H1 (cell line): ENCODE results near the gene LRRC25. TPM values are rescaled to one million over a fixed set of nuclear protein-coding genes. Genes with fewer than 3 reads are reported as not detected.

Experiments used
- CTCF ChIA-PET: fragments of 300-600 bp; sonication (Branson Sonifier 250); formaldehyde crosslinking; loops from one replicate; lab custom pipeline; 2021; ENCODE audit not compliant: partially characterized antibody; lab: Charles Lee
- POLR2A ChIA-PET: fragments of 300-600 bp; sonication (Branson Sonifier 250); formaldehyde crosslinking; loops from one replicate; lab custom pipeline; 2021; ENCODE audit warnings: inconsistent platforms; ENCODE audit not compliant: partially characterized antibody; lab: Charles Lee
- DNase-seq, 2 experiments: peaks; one replicate each; pipeline versions ENCODE4 v3.0.0 to v3.0.0-alpha.2; 2010 to 2022; ENCODE audit warnings: low spot score in 2 of 2, low read depth in 1 of 2, mixed read lengths in 1 of 2
- FAIRE-seq: peaks from 2 replicates; lab custom pipeline; 2011; peaks lifted over from hg19 to GRCh38; lab: Jason Lieb, UNC
- H2AFZ ChIP-seq: 2 replicates; pipeline ENCODE4 v1.8.1; 2012; ENCODE audit warnings: low read length, inconsistent platforms
- H2AK5ac ChIP-seq: 2 replicates; pipeline ENCODE4 v1.6.1; 2013; ENCODE audit warnings: low read depth, low read length
- H2BK120ac ChIP-seq: replicated peaks from 2 replicates; pipeline ENCODE3; 2013; ENCODE audit warnings: low read depth, low read length, inconsistent platforms
- H2BK12ac ChIP-seq: 2 replicates; pipeline ENCODE4 v1.6.1; 2013; ENCODE audit warnings: low read depth, low read length
- H2BK15ac ChIP-seq: 2 replicates; pipeline ENCODE4 v1.6.1; 2013; ENCODE audit warnings: low read length
- H2BK20ac ChIP-seq: 2 replicates; pipeline ENCODE4 v1.6.1; 2013; ENCODE audit warnings: low read length
- H2BK5ac ChIP-seq: 2 replicates; pipeline ENCODE4 v1.6.1; 2013; ENCODE audit warnings: low read depth, low read length
- H3K14ac ChIP-seq: 2 replicates; pipeline ENCODE4 v1.6.1; 2013; ENCODE audit warnings: inconsistent platforms; ENCODE audit not compliant: insufficient read length
- H3K18ac ChIP-seq: 2 replicates; pipeline ENCODE4 v1.6.1; 2013; ENCODE audit warnings: low read length; ENCODE audit errors: extremely low read depth
- H3K23ac ChIP-seq: 2 replicates; pipeline ENCODE4 v1.6.1; 2013; ENCODE audit warnings: inconsistent platforms; ENCODE audit not compliant: insufficient read length
- H3K23me2 ChIP-seq: 2 replicates; pipeline ENCODE4 v1.6.1; 2013; ENCODE audit warnings: low read depth, low read length
- H3K27ac ChIP-seq: 2 replicates; pipeline ENCODE4 v1.6.1; 2011; ENCODE audit warnings: low read depth, low read length, inconsistent platforms
- H3K27me3 ChIP-seq, 4 experiments: replicated peaks in 1 of 4; 1 replicate in 1 of 4; 2 replicates in 3 of 4; pipeline versions ENCODE4 v1.6.1 to v1.8.1; 2011 to 2013; ENCODE audit warnings: low read length in 3 of 4, mild to moderate bottlenecking in 3 of 4, inconsistent platforms in 2 of 4, mixed read lengths in 2 of 4, moderate library complexity in 1 of 4; ENCODE audit not compliant: control insufficient read depth in 3 of 4, insufficient read depth in 3 of 4; ENCODE audit errors: extremely low read depth in 1 of 4
- H3K36me3 ChIP-seq, 4 experiments: 2 replicates each; pipeline versions ENCODE4 v1.6.1 to v1.8.1; 2011 to 2013; ENCODE audit warnings: mild to moderate bottlenecking in 4 of 4, low read length in 3 of 4, moderate library complexity in 2 of 4, control low read depth in 1 of 4, inconsistent platforms in 1 of 4; ENCODE audit not compliant: insufficient read depth in 4 of 4, control insufficient read depth in 2 of 4
- H3K4ac ChIP-seq: replicated peaks from 2 replicates; pipeline ENCODE3; 2013; ENCODE audit warnings: low read length, low read depth, mixed read lengths, inconsistent platforms; ENCODE audit not compliant: insufficient read length
- H3K4me1 ChIP-seq, 4 experiments: replicated peaks in 1 of 4; 1 replicate in 1 of 4; 2 replicates in 3 of 4; pipeline versions ENCODE4 v1.6.1 to v1.8.1; 2011 to 2013; ENCODE audit warnings: low read length in 3 of 4, inconsistent platforms in 2 of 4, mixed read lengths in 1 of 4; ENCODE audit not compliant: insufficient read depth in 4 of 4, control insufficient read depth in 3 of 4
- H3K4me2 ChIP-seq, 2 experiments: 2 replicates each; pipeline versions ENCODE4 v1.6.1 to v1.8.1; 2011 to 2013; ENCODE audit warnings: low read depth in 2 of 2, low read length in 2 of 2, control low read depth in 1 of 2, inconsistent platforms in 1 of 2, mild to moderate bottlenecking in 1 of 2; ENCODE audit not compliant: insufficient read depth in 1 of 2
- H3K4me3 ChIP-seq, 4 experiments: fragments of 200-600, 300-600 bp in 1 of 4; sonication (generic), shearing (Covaris generic), sonication (Bioruptor Twin) in 1 of 4; 2 replicates each; pipeline versions ENCODE4 v1.5.1 to v1.8.1; 2011 to 2016; ENCODE audit warnings: low read length in 4 of 4, low read depth in 3 of 4, control low read depth in 2 of 4, inconsistent platforms in 2 of 4, mild to moderate bottlenecking in 2 of 4, mixed read lengths in 1 of 4, moderate library complexity in 1 of 4; ENCODE audit not compliant: insufficient read depth in 2 of 4; ENCODE audit errors: extremely low read depth in 1 of 4
- H3K56ac ChIP-seq: replicated peaks from 2 replicates; pipeline ENCODE3; 2013; ENCODE audit warnings: low read depth, mild to moderate bottlenecking, mixed read lengths, low read length, inconsistent platforms; ENCODE audit not compliant: insufficient read length
- H3K79me1 ChIP-seq: 2 replicates; pipeline ENCODE4 v1.6.1; 2013; ENCODE audit warnings: low read depth, low read length, control low read depth
- H3K79me2 ChIP-seq, 2 experiments: 2 replicates each; pipeline versions ENCODE4 v1.6.1 to v1.8.1; 2012 to 2013; ENCODE audit warnings: low read length in 2 of 2, mild to moderate bottlenecking in 2 of 2, inconsistent platforms in 1 of 2; ENCODE audit not compliant: insufficient read depth in 2 of 2, control insufficient read depth in 1 of 2
- H3K9ac ChIP-seq, 4 experiments: replicated peaks in 1 of 4; 1 replicate in 1 of 4; 2 replicates in 3 of 4; pipeline versions ENCODE4 v1.6.1 to v1.8.1; 2011 to 2013; ENCODE audit warnings: low read depth in 3 of 4, low read length in 3 of 4, control low read depth in 2 of 4, mild to moderate bottlenecking in 2 of 4, moderate library complexity in 2 of 4, inconsistent platforms in 1 of 4; ENCODE audit errors: extremely low read depth in 1 of 4
- H3K9me3 ChIP-seq, 2 experiments: 2 replicates each; pipeline versions ENCODE4 v1.6.1 to v1.8.1; 2012 to 2013; ENCODE audit warnings: mild to moderate bottlenecking in 2 of 2, moderate library complexity in 2 of 2, control low read depth in 1 of 2, inconsistent platforms in 1 of 2, low read depth in 1 of 2, low read length in 1 of 2, mixed read lengths in 1 of 2; ENCODE audit not compliant: insufficient read depth in 2 of 2
- H4K20me1 ChIP-seq, 2 experiments: replicated peaks in 1 of 2; 2 replicates each; pipeline versions ENCODE3 to v1.8.1; 2011 to 2013; ENCODE audit warnings: inconsistent platforms in 2 of 2, low read length in 2 of 2, mild to moderate bottlenecking in 1 of 2; ENCODE audit not compliant: insufficient read depth in 2 of 2, control insufficient read depth in 1 of 2
- H4K5ac ChIP-seq: 2 replicates; pipeline ENCODE4 v1.6.1; 2013; ENCODE audit warnings: low read length, low read depth, mixed read lengths, inconsistent platforms; ENCODE audit not compliant: insufficient read length
- H4K8ac ChIP-seq: 2 replicates; pipeline ENCODE4 v1.8.0; 2013; ENCODE audit warnings: mild to moderate bottlenecking, moderate library complexity, low read length, inconsistent platforms; ENCODE audit not compliant: insufficient read depth; ENCODE audit errors: extremely low read depth
- H4K91ac ChIP-seq: replicated peaks from 2 replicates; pipeline ENCODE3; 2013; ENCODE audit warnings: low read length, mixed read lengths, inconsistent platforms; ENCODE audit not compliant: insufficient read length
- KDM1A ChIP-seq: fragments of 200-600, 300-600 bp; sonication (generic); IDR thresholded peaks from 2 replicates; pipeline ENCODE4 v1.7.1; 2016; ENCODE audit warnings: mild to moderate bottlenecking, low read length, borderline replicate concordance
- WGBS, 2 experiments: shearing (Covaris generic) in 1 of 2; methylation state at CpG; one replicate each; pipeline versions ENCODE4 v1.1.6 to v1.1.7; 2013 to 2015; ENCODE audit warnings: low lambda C conversion rate in 2 of 2, mixed read lengths in 2 of 2, inconsistent platforms in 1 of 2, low coverage in 1 of 2, missing lambda C conversion rate in 1 of 2; ENCODE audit not compliant: insufficient replicate concordance in 2 of 2, insufficient coverage in 1 of 2, insufficient read length in 1 of 2; ENCODE audit errors: extremely low coverage in 1 of 2, missing lambda C conversion rate in 1 of 2; 5-methylcytosine and 5-hydroxymethylcytosine counted together
- polyA plus RNA-seq, 7 experiments: library from polyadenylated mRNA; depleted of rRNA in 3 of 7; stranded (reverse) in 5 of 7; unstranded in 2 of 7; fragments of >200 nt in 5 of 7; fragments of 200-250 nt in 2 of 7; gene quantifications; 1 replicate in 5 of 7; 2 replicates in 1 of 7; 4 replicates in 1 of 7; pipeline versions ENCODE4 v1.2.1 to v1.2.3, GENCODE V29; 2011 to 2013; ENCODE audit warnings: missing spikeins in 2 of 7, mixed read lengths in 2 of 7
- total RNA-seq: library from RNA; stranded (reverse); fragmentation: NEBNext Ultra II Directional; extraction: Animal tissue kit (Norgen Biotek cat#: 25700); gene quantifications from 2 replicates; pipeline ENCODE4 v1.2.1, GENCODE V29; 2021
- TF ChIP-seq, protein P1 (sequence below), 3 experiments: IDR thresholded peaks; 1 replicate in 2 of 3; 2 replicates in 1 of 3; pipeline versions ENCODE4 v1.5.1 to v1.6.1; 2011; ENCODE audit warnings: low read length in 3 of 3, mild to moderate bottlenecking in 3 of 3, inconsistent platforms in 2 of 3, low read depth in 1 of 3, moderate library complexity in 1 of 3; ENCODE audit not compliant: insufficient read depth in 1 of 3; ENCODE audit errors: control extremely low read depth in 1 of 3

LRRC25 gene
- total and polyA plus RNA-seq, 2 of the 8 experiments (the other 6 are each of a cell fraction or from before 2014, with no cell fraction given): 0.20 to 0.41 TPM

- Histone ChIP-seq H3K27me3 (no peaks in the 10 kb centered on the region), H2BK120ac (no peak overlapping the region), H3K4me1 (peaks cover 0 to 9% (median 5%) of the 10 kb centered on the region in 4 experiments; a peak in 5 of 7 replicates), H3K79me2 (peaks cover 0 to 4% of the 10 kb centered on the region in 2 experiments; a peak in 1 of 4 replicates), H3K36me3 (no peaks in the 10 kb centered on the region), H3K18ac (no peak overlapping the region), H2AK5ac (no peak overlapping the region), H4K20me1 (no peaks in the 10 kb centered on the region), H3K9ac (no peak overlapping the region), H3K4me3 (no peak overlapping the region), H3K4me2 (no peak overlapping the region), H3K79me1 (no peaks in the 10 kb centered on the region), H4K5ac (no peak overlapping the region), H3K4ac (no peak overlapping the region), H2BK15ac (no peak overlapping the region), H3K9me3 (no peaks in the 10 kb centered on the region), H3K23me2 (peaks cover 11% of the 10 kb centered on the region), H3K56ac (no peak overlapping the region), H2AFZ (no peak overlapping the region), H3K27ac (no peak overlapping the region), H4K8ac (no peak overlapping the region), H2BK20ac (no peak overlapping the region), H3K14ac (no peak overlapping the region), H3K23ac (no peak overlapping the region), H2BK5ac (no peak overlapping the region), H4K91ac (no peak overlapping the region), H2BK12ac (no peak overlapping the region)
- DNase-seq: no peak
- 0 out of 2 replicates have a peak, but pooled peaks have one; percentile 37 for TF ChIP-seq KDM1A
- TF ChIP-seq, protein P1, sequence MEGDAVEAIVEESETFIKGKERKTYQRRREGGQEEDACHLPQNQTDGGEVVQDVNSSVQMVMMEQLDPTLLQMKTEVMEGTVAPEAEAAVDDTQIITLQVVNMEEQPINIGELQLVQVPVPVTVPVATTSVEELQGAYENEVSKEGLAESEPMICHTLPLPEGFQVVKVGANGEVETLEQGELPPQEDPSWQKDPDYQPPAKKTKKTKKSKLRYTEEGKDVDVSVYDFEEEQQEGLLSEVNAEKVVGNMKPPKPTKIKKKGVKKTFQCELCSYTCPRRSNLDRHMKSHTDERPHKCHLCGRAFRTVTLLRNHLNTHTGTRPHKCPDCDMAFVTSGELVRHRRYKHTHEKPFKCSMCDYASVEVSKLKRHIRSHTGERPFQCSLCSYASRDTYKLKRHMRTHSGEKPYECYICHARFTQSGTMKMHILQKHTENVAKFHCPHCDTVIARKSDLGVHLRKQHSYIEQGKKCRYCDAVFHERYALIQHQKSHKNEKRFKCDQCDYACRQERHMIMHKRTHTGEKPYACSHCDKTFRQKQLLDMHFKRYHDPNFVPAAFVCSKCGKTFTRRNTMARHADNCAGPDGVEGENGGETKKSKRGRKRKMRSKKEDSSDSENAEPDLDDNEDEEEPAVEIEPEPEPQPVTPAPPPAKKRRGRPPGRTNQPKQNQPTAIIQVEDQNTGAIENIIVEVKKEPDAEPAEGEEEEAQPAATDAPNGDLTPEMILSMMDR (IDR thresholded peaks at IDR 0.05; ENCODE audit: control extremely low read depth in 1 of 3, insufficient read depth in 1 of 3, low read depth in 1 of 3, low read length in 3 of 3): no peak
- FAIRE-seq: no peak
- CTCF ChIA-PET: interaction anchor here (1.1 to 6.1 kb wide), 8 partner anchors 17 to 91 kb away, joined by 4 to 132 read pairs (median 6); partner anchors contain the start of gene SSBP4
- WGBS, 2 experiments: 83% methylated on average over 6 of the region's 6 CpGs; no CpG with 5 or more reads in 1 of the 2 experiments
- POLR2A ChIA-PET: interaction anchor here (1.6 to 20.2 kb wide), 2 partner anchors 64 to 67 kb away, joined by 11 to 224 read pairs; partner anchors contain the start of genes IQCN and JUND
Observed at GRCh38 chr19:18345296-18345695, 52.1 kb downstream of the LRRC25 start.
